GM12873 (cell line): ENCODE results near the gene FSTL5.

Experiments used
- TF ChIP-seq, protein P1 (sequence below): IDR thresholded peaks from 2 replicates; pipeline ENCODE4 v1.5.1; 2012; ENCODE audit warnings: low read depth, mild to moderate bottlenecking, moderate library complexity, low read length, control low read depth; ENCODE audit not compliant: insufficient read depth; ENCODE audit errors: missing control alignments

The FSTL5 gene

DNA sequence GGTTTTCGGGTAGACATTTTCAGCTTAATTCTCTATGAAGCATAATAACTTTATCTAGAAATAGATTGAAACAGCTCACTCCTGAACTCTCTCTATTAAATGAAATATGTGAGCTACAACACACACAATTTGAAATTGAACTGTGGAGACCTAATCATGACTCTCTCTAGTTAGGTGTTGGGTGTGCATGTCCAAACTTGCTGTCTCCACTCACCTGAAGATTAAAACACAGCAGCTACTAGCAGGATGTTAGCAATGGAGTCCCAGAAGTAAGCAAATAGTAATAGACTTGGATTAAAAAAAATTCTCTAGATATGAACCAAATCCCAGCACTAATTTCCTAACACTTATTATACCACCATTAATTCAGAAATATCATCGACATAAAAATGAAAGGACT, 173.1 kb downstream of the FSTL5 start:
- TF ChIP-seq, protein P1, sequence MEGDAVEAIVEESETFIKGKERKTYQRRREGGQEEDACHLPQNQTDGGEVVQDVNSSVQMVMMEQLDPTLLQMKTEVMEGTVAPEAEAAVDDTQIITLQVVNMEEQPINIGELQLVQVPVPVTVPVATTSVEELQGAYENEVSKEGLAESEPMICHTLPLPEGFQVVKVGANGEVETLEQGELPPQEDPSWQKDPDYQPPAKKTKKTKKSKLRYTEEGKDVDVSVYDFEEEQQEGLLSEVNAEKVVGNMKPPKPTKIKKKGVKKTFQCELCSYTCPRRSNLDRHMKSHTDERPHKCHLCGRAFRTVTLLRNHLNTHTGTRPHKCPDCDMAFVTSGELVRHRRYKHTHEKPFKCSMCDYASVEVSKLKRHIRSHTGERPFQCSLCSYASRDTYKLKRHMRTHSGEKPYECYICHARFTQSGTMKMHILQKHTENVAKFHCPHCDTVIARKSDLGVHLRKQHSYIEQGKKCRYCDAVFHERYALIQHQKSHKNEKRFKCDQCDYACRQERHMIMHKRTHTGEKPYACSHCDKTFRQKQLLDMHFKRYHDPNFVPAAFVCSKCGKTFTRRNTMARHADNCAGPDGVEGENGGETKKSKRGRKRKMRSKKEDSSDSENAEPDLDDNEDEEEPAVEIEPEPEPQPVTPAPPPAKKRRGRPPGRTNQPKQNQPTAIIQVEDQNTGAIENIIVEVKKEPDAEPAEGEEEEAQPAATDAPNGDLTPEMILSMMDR = no peak

DNA sequence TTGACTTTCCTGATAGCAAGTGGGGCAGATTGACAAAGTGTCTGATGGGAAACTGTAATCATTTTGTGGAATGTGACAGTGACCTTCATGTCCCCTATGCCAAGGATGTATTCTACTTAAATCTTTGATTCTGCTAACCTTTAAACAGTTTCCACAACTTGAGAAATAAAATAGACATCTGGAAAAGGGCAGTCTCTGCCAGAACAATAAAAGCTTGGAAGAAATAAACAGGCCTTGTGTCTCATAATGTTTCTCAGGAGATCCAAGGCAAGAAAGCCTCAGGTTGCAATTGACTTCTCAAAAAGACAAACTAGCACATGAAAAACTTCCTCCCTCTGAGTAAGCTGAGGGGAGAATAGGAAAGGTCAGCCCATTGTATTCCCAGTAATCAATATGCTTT, 174.9 kb downstream of the FSTL5 start:
- TF ChIP-seq, protein P1 = no peak

DNA sequence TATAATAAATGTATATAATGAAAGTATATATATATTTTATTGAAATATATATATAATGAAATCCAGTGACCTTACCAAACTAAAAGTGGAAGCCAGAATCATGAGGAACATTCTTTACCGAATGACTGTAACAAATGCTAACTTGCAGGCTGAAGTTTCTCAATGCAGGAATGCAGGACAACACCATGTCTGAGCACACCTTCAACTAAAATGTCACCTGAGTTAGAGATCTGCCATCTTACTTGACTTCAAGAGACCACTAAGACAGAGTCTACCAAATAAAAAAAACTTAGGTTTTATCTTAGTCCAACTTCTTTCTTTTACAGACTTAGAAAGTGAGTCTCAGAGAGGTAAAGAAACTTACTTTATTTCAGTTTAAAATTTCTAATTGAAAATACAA, 176.2 kb downstream of the FSTL5 start:
- TF ChIP-seq, protein P1 = no peak

- TF ChIP-seq, protein P1 = no peak
Measured at GRCh38 chr4:161952382-161952781, 211.4 kb downstream of the FSTL5 start.

DNA sequence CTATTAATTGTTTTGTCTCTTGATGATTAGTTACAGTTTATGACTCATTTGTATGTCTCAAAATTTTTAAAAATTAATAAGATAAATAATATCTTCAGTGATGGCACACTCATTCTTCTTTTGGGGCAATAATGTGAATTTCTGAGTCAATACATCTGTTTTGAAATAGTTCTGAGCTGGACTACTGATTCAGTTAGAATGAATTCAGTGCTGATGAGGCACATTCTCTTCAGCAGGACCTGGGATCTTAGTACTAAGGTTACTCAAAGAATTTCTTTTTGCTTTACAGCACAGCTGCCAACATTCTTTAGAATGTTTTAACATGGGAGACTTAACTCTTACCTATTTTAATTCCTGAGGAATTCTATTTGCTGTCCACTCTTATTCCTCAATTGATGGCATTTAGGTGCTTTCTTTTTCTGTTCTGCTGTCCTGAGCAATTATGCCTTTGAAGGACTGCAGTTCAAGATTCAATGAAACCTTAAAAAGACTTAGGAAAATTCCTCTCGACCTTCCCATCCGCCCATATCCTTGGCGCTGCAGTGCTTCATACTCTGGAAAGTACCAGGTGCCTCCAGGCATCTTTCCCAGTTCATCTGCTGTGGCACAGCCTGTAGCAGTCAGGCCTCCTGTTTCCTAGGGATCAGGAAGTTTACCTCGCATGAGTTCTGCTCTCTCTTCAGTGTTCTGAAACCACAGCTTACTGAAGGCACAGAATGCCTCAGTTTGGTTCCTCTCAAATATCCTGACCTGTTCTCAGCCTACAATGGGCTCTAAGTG, 213.7 kb downstream of the FSTL5 start:
- TF ChIP-seq, protein P1 = no peak

GRCh38 chr4:161948026-161948770, 215.6 kb downstream of the FSTL5 start:
- TF ChIP-seq, protein P1 = no peak

GRCh38 chr4:161937596-161937995, 226.2 kb downstream of the FSTL5 start:
- TF ChIP-seq, protein P1 = no peak
